Measurements from ENCODE around the gene RNASEL.
"Not testable (repeated sequence)": the region's sequence is repeated elsewhere in the genome, so short reads cannot be mapped to it uniquely, and the experiment has no call there.

RNASEL gene

GRCh38 chr1:182588500-182589396 is at the start of gene RNASEL:
RNASEL (minus strand) TSS chr1:182589256; CDS start chr1:182586806, 2,450 bp downstream.
- no peak for TF ChIP-seq CTCF (IDR thresholded peaks at IDR 0.05; ENCODE audit: low read depth, low read length)
- H3K4me3 ChIP-seq (replicated peaks in 1 of 2; ENCODE audit: low read depth in 2 of 2, low read length in 2 of 2) = peak within 1 kb of the TSS; percentile 64 to 82
- DNase-seq (ENCODE audit: low read depth in 2 of 2) = peak; percentile 78 to 79

- TF ChIP-seq CTCF (IDR thresholded peaks at IDR 0.05; ENCODE audit: low read depth, low read length) = no peak
- no peak overlapping the region for H3K4me3 ChIP-seq (replicated peaks in 1 of 2; ENCODE audit: low read depth in 2 of 2, low read length in 2 of 2)
Observed at GRCh38 chr1:182637769-182638168, 48.7 kb upstream of the RNASEL start.

GRCh38 chr1:182635871-182636270 is 46.8 kb upstream of the RNASEL start:
- no peak for DNase-seq (ENCODE audit: low read depth in 2 of 2)
- TF ChIP-seq CTCF (IDR thresholded peaks at IDR 0.05; ENCODE audit: low read depth, low read length) = no peak
- H3K4me3 ChIP-seq (replicated peaks in 1 of 2; ENCODE audit: low read depth in 2 of 2, low read length in 2 of 2) = no peak overlapping the region

More at GRCh38 chr1:182637769-182638168, 48.7 kb upstream of the RNASEL start:
- DNase-seq (ENCODE audit: low read depth in 2 of 2) = no peak

GRCh38 chr1:182634306-182635072 is 45.4 kb upstream of the RNASEL start:
- no peak for DNase-seq (ENCODE audit: low read depth in 2 of 2)
- TF ChIP-seq CTCF (IDR thresholded peaks at IDR 0.05; ENCODE audit: low read depth, low read length) = no peak
- no peak overlapping the region for H3K4me3 ChIP-seq (replicated peaks in 1 of 2; ENCODE audit: low read depth in 2 of 2, low read length in 2 of 2)

- DNase-seq (ENCODE audit: low read depth in 2 of 2) = no peak
- no peak for TF ChIP-seq CTCF (IDR thresholded peaks at IDR 0.05; ENCODE audit: low read depth, low read length)
- no peak overlapping the region for H3K4me3 ChIP-seq (replicated peaks in 1 of 2; ENCODE audit: low read depth in 2 of 2, low read length in 2 of 2)
Observed at GRCh38 chr1:182633657-182634281, 44.7 kb upstream of the RNASEL start.

GRCh38 chr1:182633031-182633430 is 44.0 kb upstream of the RNASEL start:
- no peak overlapping the region for H3K4me3 ChIP-seq (replicated peaks in 1 of 2; ENCODE audit: low read depth in 2 of 2, low read length in 2 of 2)
- no peak for DNase-seq (ENCODE audit: low read depth in 2 of 2)
- no peak for TF ChIP-seq CTCF (IDR thresholded peaks at IDR 0.05; ENCODE audit: low read depth, low read length)

GRCh38 chr1:182632441-182632857 is 43.4 kb upstream of the RNASEL start:
- not testable (repeated sequence) for DNase-seq (ENCODE audit: low read depth in 2 of 2); H3K4me3 ChIP-seq (replicated peaks in 1 of 2; ENCODE audit: low read depth in 2 of 2, low read length in 2 of 2)
